Measurements from ENCODE around the gene TSPO2.

GRCh38 chr6:41066867-41067304, 24.6 kb downstream of the TSPO2 start:
- TF ChIP-seq, protein P1, sequence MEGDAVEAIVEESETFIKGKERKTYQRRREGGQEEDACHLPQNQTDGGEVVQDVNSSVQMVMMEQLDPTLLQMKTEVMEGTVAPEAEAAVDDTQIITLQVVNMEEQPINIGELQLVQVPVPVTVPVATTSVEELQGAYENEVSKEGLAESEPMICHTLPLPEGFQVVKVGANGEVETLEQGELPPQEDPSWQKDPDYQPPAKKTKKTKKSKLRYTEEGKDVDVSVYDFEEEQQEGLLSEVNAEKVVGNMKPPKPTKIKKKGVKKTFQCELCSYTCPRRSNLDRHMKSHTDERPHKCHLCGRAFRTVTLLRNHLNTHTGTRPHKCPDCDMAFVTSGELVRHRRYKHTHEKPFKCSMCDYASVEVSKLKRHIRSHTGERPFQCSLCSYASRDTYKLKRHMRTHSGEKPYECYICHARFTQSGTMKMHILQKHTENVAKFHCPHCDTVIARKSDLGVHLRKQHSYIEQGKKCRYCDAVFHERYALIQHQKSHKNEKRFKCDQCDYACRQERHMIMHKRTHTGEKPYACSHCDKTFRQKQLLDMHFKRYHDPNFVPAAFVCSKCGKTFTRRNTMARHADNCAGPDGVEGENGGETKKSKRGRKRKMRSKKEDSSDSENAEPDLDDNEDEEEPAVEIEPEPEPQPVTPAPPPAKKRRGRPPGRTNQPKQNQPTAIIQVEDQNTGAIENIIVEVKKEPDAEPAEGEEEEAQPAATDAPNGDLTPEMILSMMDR (conservative IDR thresholded peaks at IDR 0.05): peak; percentile 92
- no peak for TF ChIP-seq EZH2 (IDR thresholded peaks at IDR 0.05; ENCODE audit: low read depth)

All from PC-9 (cell line).